GM19397 (cell line): ENCODE results near the gene RNF25.

Source experiments
- ATAC-seq: cut with Tn5 transposase; IDR thresholded peaks from one replicate; pipeline ENCODE4 v1.9.1; 2021; ENCODE audit warnings: mild to moderate bottlenecking, moderate library complexity; ENCODE audit not compliant: unreplicated experiment

RNF25 gene

DNA sequence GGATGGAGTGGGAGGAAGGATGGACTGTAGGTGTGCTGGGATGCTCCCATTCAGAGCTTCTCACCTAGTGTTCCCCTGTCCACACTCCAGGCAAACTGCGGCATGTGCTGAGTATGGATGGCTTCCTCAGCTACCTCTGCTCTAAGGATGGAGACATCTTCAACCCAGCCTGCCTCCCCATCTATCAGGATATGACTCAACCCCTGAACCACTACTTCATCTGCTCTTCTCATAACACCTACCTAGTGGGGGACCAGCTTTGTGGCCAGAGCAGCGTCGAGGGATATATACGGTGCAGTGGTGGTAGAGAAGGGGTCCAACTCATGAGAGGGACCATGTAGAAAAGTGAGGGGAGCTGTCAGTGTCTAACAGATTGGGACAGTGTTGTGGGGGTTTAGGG, 43.9 kb downstream of the RNF25 start:
- ATAC-seq = no peak

DNA sequence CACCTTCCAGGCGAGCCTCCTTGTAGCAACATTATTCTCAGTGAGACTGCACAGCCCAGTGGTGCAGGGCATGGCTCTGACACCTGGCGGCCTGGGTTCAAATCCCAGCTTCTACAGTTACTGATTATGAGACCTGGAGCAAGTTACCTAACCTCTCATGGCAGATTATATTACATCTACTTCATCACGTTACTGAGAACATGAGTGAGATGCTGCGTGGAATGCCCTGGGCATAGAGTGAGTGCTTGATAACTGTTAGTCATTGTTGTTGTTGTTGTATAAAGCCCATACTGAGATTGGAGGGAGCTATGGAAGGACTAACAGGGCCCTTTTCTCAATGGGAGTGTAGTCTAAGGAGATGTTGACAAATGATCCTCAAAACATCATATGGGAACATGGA, 45.4 kb downstream of the RNF25 start:
- ATAC-seq = no peak

DNA sequence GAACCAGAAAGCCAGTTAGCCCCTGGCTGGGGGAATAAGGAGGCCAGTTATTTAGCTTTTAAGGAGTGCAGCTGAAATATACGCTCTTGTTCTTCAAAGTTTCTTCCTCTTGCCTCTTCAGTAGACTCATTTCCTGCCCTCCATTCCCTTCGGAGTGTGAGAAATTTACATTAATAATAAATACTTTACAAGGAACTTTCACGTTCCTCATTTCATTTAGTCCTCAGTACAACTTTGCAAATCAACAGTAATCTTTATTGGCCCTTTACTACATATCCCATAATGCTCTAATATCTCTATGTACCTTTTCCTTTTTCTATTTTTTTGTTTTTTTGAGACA, 48.5 kb downstream of the RNF25 start:
- no peak for ATAC-seq

DNA sequence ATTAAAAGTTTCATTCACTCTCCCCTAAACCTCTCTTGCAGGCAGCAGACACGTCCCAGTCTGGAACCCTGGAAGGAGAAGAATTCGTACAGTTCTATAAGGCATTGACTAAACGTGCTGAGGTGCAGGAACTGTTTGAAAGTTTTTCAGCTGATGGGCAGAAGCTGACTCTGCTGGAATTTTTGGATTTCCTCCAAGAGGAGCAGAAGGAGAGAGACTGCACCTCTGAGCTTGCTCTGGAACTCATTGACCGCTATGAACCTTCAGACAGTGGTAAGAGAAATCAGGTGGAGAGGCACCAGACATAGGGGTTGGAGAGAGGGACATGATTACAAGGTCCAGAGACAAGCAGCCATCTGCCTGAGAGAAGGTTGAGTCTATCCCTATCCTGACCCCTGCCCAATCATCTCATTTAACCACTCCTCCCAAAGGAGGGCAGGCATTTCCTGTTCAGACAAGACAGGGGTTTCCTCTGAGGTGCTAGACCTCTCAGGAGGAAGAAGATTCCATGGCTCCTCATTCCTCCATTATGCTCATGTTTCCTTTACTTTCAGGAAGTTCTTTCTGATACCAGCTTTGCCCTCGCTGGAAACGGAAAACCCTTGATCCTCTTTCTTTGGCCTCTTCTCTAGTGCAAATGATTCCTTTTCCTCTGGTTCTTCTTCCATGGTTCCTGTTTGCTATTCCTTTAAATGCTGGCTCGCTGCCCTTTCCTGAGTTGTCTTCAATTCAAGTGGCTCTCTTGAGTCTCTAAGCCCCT, 49.0 kb downstream of the RNF25 start:
- ATAC-seq = no peak

DNA sequence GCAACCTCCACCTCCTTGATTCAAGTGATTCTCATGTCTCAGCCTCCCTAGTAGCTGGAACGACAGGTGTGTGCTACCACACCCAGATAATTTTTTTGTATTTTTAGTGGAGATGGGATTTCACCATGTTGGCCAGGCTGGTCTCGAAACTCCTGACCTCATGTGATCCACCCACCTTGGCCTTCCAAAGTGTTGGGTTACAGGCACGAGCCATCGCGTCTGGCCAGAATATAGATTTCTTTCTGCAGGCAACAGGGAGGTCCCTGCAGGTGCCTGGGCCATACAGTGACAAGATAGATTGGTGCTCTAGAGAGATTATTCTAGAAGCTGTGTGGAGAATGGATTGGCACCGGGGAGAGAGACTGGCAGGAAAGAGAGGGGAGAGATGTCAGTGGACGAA, 50.8 kb downstream of the RNF25 start:
- ATAC-seq = no peak

DNA sequence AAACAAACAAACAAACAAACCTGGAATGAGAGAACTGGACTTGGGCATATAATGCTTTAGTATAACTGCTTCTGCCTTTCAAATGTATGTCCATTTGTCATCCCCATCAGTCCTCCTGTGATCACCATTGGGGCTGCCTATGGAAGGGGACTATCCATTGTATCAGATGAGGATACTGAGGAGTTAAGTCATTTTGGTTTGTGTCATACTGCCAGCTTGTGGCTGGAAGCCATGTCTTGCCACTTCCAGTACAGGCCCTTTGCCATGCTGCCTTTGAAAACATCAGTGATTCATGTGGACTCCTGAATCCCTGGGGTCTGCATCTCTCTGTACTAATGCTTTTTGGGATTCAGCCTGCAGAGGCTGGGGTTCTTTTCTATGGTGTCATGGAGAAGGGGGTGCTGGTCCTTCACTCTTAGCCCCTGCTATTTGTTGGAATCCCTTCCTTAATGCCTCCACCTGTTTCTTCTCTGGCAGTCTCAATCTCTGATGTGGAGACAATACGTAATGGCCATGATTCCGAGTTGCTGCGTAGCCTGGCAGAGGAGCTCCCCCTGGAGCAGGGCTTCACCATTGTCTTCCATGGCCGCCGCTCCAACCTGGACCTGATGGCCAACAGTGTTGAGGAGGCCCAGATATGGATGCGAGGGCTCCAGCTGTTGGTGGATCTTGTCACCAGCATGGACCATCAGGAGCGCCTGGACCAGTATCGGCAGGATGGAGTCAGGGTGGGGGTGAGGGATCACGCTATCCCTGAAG, 53.5 kb downstream of the RNF25 start:
- no peak for ATAC-seq

DNA sequence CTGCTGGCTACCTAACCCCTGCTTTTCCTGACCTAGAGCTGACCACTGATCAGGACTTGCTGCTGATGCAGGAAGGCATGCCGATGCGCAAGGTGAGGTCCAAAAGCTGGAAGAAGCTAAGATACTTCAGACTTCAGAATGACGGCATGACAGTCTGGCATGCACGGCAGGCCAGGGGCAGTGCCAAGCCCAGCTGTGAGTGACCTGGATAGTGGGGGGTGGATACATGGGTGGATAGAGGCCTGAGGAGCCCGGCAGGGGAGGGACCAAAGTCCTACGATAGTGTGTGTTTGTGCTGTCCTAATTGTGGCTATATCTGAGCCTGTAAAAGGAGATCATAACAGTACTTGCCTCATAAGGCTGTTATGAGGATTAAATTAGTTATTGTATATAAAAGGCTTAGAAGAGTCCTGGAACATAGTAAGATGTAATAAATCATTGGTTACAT, 55.9 kb downstream of the RNF25 start:
- no peak for ATAC-seq
